Activated naive CD8-positive, alpha-beta T cell treated with anti-CD3 and anti-CD28 coated beads, Interleukin-2, amount 10 ng/mL, durations not matched to agents 7 days and 5 days (primary cell): Measurements from ENCODE around the gene BMPR1A. TPM values are rescaled to one million over a fixed set of nuclear protein-coding genes. Genes with fewer than 3 reads are reported as not detected.

Experiments used
- ATAC-seq: fragments of 150-1000 bp; cut with Tn5 transposase; one replicate; pipeline ENCODE4 v1.10.0; 2021; ENCODE audit warnings: low read depth, moderate library complexity
- POLR2A ChIA-PET: fragments of 350-600 bp; sonication (Branson Sonifier 250); formaldehyde crosslinking; loops from one replicate; lab custom pipeline; 2021; ENCODE audit warnings: antibody characterized with exemption; lab: Charles Lee
- DNase-seq: peaks from one replicate; pipeline ENCODE4 v3.0.0; 2021
- H3K27ac Mint-ChIP-seq: one replicate; pipeline ENCODE4 v1.8.0; 2022; ENCODE audit warnings: mild to moderate bottlenecking, mixed read lengths
- H3K27me3 Mint-ChIP-seq: one replicate; pipeline ENCODE4 v1.8.0; 2022; ENCODE audit warnings: mild to moderate bottlenecking, moderate library complexity, mixed read lengths
- H3K36me3 Mint-ChIP-seq: one replicate; pipeline ENCODE4 v1.8.0; 2021; ENCODE audit warnings: mild to moderate bottlenecking, mixed read lengths
- H3K4me1 Mint-ChIP-seq: one replicate; pipeline ENCODE4 v1.8.0; 2021; ENCODE audit warnings: mixed read lengths
- H3K4me3 Mint-ChIP-seq: one replicate; pipeline ENCODE4 v1.8.0; 2022; ENCODE audit warnings: mild to moderate bottlenecking, moderate library complexity, mixed read lengths
- H3K9me3 Mint-ChIP-seq: one replicate; pipeline ENCODE4 v1.8.0; 2021; ENCODE audit warnings: mixed read lengths
- total RNA-seq, 2 experiments: library from RNA; stranded (reverse); gene quantifications; one replicate each; pipeline ENCODE4 v1.2.3, GENCODE V29; 2021

The BMPR1A gene
- 10 to 100 TPM; 13.3 to 15.0 TPM for total RNA-seq

- ATAC-seq: peak; percentile 61
- POLR2A ChIA-PET: interaction anchor here (1.1 to 1.3 kb wide), 2 partner anchors 42 to 45 kb away, joined by 3 to 5 read pairs; no protein-coding TSS in a partner anchor
- no peak for DNase-seq
- no peaks in the 10 kb centered on the region for H3K9me3 Mint-ChIP-seq
- H3K4me3 Mint-ChIP-seq: peak within 1 kb of the TSS; percentile 85
- peaks cover 41% of the 10 kb centered on the region for H3K27me3 Mint-ChIP-seq
- H3K36me3 Mint-ChIP-seq: peaks cover 2% of the 10 kb centered on the region
- peaks cover 36% of the 10 kb centered on the region for H3K4me1 Mint-ChIP-seq
- H3K27ac Mint-ChIP-seq: peak within 1 kb of the TSS; percentile 69
Observed at GRCh38 chr10:86756511-86757112, at the start of gene BMPR1A. Gene BMPR1A (plus strand): TSS chr10:86756619. CDS start chr10:86876019, 119,400 bp downstream.

GRCh38 chr10:86706977-86707376 lies 49.4 kb upstream of the BMPR1A start:
- Mint-ChIP-seq H3K27ac (no peak overlapping the region), H3K27me3 (no peaks in the 10 kb centered on the region), H3K4me3 (no peak overlapping the region), H3K4me1 (peaks cover 9% of the 10 kb centered on the region), H3K36me3 (no peaks in the 10 kb centered on the region), H3K9me3 (no peaks in the 10 kb centered on the region)
- DNase-seq: no peak
- POLR2A ChIA-PET: no interaction called here
- no peak for ATAC-seq

DNA sequence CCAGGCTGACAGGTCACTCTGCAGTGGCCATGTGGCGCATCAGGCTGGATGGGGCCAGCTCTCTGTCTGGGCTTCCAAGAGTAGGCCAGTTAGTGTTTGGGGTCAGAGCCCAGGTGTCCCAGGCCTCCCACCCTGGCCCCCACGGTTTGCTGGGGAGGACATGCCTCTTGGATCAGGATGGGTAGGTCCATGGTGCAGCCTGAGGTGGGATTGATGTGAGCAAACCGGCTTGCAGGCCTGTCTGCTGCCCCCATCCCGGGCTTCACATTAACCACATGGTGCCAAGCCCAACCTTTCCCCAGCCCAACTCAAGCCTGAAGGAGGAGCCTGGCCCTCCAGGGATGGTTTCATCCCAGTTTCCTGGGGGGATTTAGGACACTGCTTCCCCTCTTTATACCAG lies 48.9 kb upstream of the BMPR1A start:
- Mint-ChIP-seq H3K27ac (no peak overlapping the region), H3K4me1 (peaks cover 12% of the 10 kb centered on the region)

DNA sequence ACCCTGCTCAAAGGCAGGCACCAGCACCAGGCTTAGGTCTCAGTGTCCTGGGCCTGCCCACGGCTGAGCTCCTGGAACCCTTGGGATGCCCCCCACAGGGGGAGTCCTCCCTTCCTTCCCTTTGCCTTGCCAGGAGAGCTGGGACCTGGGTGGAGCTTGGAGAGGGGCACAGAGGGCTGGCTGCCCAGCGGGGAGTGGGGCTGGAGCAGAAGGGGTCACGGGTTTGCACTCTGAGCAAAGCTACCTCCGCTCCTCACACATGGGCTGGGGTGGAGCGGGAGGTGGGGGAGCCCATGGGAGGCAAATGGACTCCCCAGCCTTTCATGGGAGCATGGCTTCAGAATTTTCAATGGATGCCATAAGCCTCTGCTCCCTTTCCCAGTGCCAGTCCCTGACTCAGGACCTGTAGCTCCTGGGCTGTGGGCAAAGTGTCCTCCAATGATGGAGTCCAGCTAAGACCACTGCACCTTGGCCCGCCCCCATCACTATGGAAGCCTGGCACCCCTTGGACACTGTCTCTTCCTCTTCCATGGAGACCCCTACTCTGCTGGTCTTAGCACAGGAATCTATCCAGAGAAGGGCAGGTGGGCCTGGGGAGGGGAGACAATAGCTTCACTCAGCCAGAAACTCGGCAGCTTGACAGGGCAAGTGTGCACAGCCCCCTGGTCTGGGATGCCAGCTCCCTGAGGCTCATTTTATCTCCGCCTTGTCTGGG lies 48.2 kb upstream of the BMPR1A start:
- no peak overlapping the region for H3K27ac Mint-ChIP-seq
- POLR2A ChIA-PET: no interaction called here
- H3K4me1 Mint-ChIP-seq: peaks cover 12% of the 10 kb centered on the region
- H3K36me3 Mint-ChIP-seq: no peaks in the 10 kb centered on the region
- H3K9me3 Mint-ChIP-seq: no peaks in the 10 kb centered on the region
- ATAC-seq (no peak), DNase-seq (peak; percentile 21)
- H3K4me3 Mint-ChIP-seq: no peak overlapping the region
- H3K27me3 Mint-ChIP-seq: no peaks in the 10 kb centered on the region

More for the DNA sequence above, 48.9 kb upstream of the BMPR1A start:
- POLR2A ChIA-PET: no interaction called here
- Mint-ChIP-seq H3K36me3 (no peaks in the 10 kb centered on the region), H3K27me3 (no peaks in the 10 kb centered on the region), H3K4me3 (no peak overlapping the region), H3K9me3 (no peaks in the 10 kb centered on the region)
- ATAC-seq (no peak), DNase-seq (no peak)

DNA sequence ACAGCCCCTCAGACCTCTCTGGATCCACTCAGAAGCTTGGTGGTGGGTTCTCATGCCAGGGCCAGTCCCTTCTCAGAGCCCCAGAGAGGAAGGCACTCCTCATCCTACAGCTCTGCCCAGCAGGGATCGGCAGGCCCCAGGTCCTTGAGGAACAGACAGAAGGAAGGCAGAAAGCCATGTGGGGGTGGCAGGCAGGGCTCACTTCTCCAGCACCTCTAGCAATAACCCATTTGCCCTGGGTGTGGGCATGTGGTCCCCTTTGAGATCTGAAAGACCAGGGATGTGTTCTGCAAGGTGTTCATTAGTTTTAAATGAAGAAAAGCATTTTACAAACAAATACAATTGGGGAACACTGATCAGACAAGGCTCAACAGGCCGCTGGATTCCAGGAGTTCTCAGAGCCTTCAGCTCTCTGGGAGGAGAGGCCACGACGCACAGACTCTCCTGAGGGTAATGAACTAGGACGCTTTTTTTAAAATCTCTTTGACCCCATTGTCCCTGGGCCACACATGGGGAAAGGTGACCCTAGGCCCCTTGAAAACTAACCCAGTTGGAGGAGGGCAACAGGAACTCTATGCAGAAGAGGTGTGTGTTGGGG lies 47.5 kb upstream of the BMPR1A start:
- Mint-ChIP-seq H3K9me3 (no peaks in the 10 kb centered on the region), H3K36me3 (no peaks in the 10 kb centered on the region), H3K4me1 (peaks cover 12% of the 10 kb centered on the region), H3K27ac (no peak overlapping the region), H3K4me3 (no peak overlapping the region), H3K27me3 (no peaks in the 10 kb centered on the region)
- ATAC-seq (no peak), DNase-seq (peak; percentile 20)
- POLR2A ChIA-PET: no interaction called here

- H3K9me3 Mint-ChIP-seq: no peaks in the 10 kb centered on the region
- DNase-seq: peak; percentile 28
- POLR2A ChIA-PET: no interaction called here
Observed at GRCh38 chr10:86709396-86710185, 46.8 kb upstream of the BMPR1A start.

GRCh38 chr10:86710987-86711512 lies 45.4 kb upstream of the BMPR1A start:
- Mint-ChIP-seq H3K27me3 (no peaks in the 10 kb centered on the region), H3K9me3 (no peaks in the 10 kb centered on the region), H3K36me3 (no peaks in the 10 kb centered on the region), H3K27ac (peak overlapping the region; percentile 95), H3K4me1 (peaks cover 12% of the 10 kb centered on the region), H3K4me3 (peak overlapping the region; percentile 91)
- ATAC-seq: peak; percentile 94
- POLR2A ChIA-PET: interaction anchor here (1.1 to 2.1 kb wide), 6 partner anchors 10 to 169 kb away, joined by 3 to 11 read pairs (median 5); partner anchors contain the start of gene BMPR1A
- peak; percentile 92 for DNase-seq

More at GRCh38 chr10:86709396-86710185, 46.8 kb upstream of the BMPR1A start:
- Mint-ChIP-seq H3K36me3 (no peaks in the 10 kb centered on the region), H3K4me1 (peaks cover 12% of the 10 kb centered on the region), H3K27me3 (no peaks in the 10 kb centered on the region), H3K27ac (peak overlapping the region; percentile 95), H3K4me3 (peak overlapping the region; percentile 58)
- ATAC-seq: no peak

DNA sequence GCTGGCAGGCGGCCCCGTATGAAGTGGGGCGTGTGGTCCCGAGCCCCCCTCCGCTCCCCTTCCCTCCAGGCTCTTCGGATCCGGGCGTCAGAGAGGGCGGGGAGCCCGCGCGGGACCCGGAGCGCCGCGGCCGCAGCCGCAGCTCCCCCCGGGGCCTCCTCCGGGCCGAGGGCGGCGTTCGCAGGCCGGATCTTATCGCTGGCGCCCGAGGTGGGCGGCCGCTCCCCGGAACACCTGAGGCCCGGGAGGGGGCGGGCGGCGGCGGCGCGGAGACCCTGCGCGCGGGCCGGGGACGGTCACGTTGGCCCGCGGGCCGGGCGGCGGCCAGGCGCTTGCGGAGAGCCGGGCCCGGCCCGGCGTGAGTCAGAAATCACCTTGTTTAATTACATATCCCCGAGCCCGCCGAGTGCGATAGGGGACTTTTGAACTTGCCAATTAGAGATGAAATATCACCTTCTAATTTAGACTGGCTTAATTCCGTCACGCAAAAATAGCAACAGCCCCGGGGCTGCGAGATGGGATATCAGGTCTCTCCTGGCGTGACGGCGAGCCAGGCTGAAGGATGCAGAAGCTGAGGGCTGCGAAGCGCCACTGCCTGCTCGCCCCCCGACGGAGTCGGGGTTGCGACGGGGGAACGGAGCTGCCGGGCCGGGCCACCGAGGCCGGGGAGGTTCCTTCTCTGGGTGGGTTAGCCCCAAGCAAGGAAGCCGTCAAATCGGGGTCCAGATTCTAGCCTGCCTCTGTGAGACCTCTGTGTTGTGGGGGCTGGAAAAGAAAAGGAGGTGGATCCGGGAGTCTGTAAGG lies 44.7 kb upstream of the BMPR1A start:
- POLR2A ChIA-PET: interaction anchor here (0.6 to 2.1 kb wide), 7 partner anchors 10 to 317 kb away, joined by 3 to 11 read pairs (median 5); partner anchors contain the start of gene BMPR1A
- H3K27ac Mint-ChIP-seq: peak overlapping the region; percentile 78

DNA sequence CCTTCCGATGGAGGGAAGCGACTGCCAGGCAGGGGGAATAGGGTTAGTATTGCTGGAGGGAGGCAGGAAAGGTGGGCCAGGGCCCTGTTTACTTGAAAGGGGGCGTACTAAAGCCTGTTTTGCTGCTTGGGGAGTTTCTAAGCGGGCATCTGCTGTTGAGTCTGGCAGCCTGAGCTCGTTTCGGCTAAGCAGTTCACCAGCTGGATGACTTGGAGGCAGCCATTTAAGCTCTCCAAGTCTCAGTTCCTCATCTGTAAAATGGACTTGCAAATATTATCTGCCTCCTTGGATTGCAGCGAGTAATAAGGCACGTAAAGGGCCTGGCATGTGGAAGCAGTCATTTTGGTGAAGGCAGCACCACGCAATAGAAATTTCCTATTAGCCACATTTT lies 44.1 kb upstream of the BMPR1A start:
- Mint-ChIP-seq H3K9me3 (no peaks in the 10 kb centered on the region), H3K27me3 (no peaks in the 10 kb centered on the region), H3K4me1 (peaks cover 12% of the 10 kb centered on the region), H3K36me3 (no peaks in the 10 kb centered on the region), H3K4me3 (peak overlapping the region; percentile 86), H3K27ac (peak overlapping the region; percentile 78)
- POLR2A ChIA-PET: interaction anchor here (0.6 to 2.1 kb wide), 6 partner anchors 9 to 316 kb away, joined by 3 to 11 read pairs (median 5); partner anchors contain the start of gene BMPR1A
- ATAC-seq (no peak), DNase-seq (no peak)

More for the DNA sequence above, 44.7 kb upstream of the BMPR1A start:
- H3K36me3 Mint-ChIP-seq: no peaks in the 10 kb centered on the region
- no peaks in the 10 kb centered on the region for H3K9me3 Mint-ChIP-seq
- H3K4me1 Mint-ChIP-seq: peaks cover 12% of the 10 kb centered on the region
- H3K27me3 Mint-ChIP-seq: no peaks in the 10 kb centered on the region
- ATAC-seq (peak; percentile 64), DNase-seq (peak; percentile 69)
- H3K4me3 Mint-ChIP-seq: peak overlapping the region; percentile 91

- H3K27ac Mint-ChIP-seq: no peak overlapping the region
Observed at GRCh38 chr10:86715156-86715795, 41.1 kb upstream of the BMPR1A start.

DNA sequence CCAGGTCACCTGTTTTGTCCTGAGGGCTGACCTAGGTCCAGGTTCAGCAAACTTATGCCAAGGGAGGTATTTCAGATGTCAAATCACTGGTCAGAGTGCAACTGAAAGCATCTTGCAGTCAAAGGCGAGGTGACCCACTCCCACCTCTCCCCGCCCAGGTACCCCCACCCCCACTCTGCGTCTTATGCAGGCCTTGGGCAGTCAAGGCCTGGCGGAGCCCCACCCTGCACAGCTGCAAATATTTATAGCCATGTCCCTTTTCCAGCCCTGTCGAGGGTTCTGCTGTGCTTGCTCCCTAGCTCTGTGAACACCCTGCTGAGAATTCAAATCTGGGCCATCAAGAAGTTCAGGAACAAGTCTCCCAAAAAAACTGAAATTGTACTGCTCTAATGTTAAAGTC lies 40.6 kb upstream of the BMPR1A start:
- no peaks in the 10 kb centered on the region for H3K36me3 Mint-ChIP-seq
- no peak for DNase-seq
- no peaks in the 10 kb centered on the region for H3K9me3 Mint-ChIP-seq
- no peak for ATAC-seq
- POLR2A ChIA-PET: interaction anchor here (1.0 kb wide), 1 partner anchor 10 kb away, joined by 3 read pairs; no protein-coding TSS in a partner anchor
- H3K27me3 Mint-ChIP-seq: peaks cover 5% of the 10 kb centered on the region
- no peak overlapping the region for H3K27ac Mint-ChIP-seq
- H3K4me1 Mint-ChIP-seq: peaks cover 6% of the 10 kb centered on the region
- H3K4me3 Mint-ChIP-seq: no peak overlapping the region

More at GRCh38 chr10:86715156-86715795, 41.1 kb upstream of the BMPR1A start:
- H3K9me3 Mint-ChIP-seq: no peaks in the 10 kb centered on the region
- peaks cover 1% of the 10 kb centered on the region for H3K27me3 Mint-ChIP-seq
- POLR2A ChIA-PET: interaction anchor here (1.0 kb wide), 1 partner anchor 11 kb away, joined by 3 read pairs; no protein-coding TSS in a partner anchor
- peaks cover 10% of the 10 kb centered on the region for H3K4me1 Mint-ChIP-seq
- H3K4me3 Mint-ChIP-seq: no peak overlapping the region
- H3K36me3 Mint-ChIP-seq: no peaks in the 10 kb centered on the region
- ATAC-seq (no peak), DNase-seq (no peak)
